ENCODE data around the gene RPL11. TPM values are rescaled to one million over a fixed set of nuclear protein-coding genes. Genes with fewer than 3 reads are reported as not detected.

The RPL11 gene
- total and polyA plus RNA-seq, 10 of the 15 experiments (the other 5 are each of a cell fraction or from before 2014, with no cell fraction given): 968 to 4,611 (median 2,521) TPM

GRCh38 chr1:23646541-23646940 lies 45.1 kb upstream of the RPL11 start:
- ChIA-PET POLR2A (no interaction called here), RAD21 (ENCODE audit: unreplicated experiment) (interaction anchor here (1.3 kb wide), 1 partner anchor 9 kb away, joined by 6 read pairs; no protein-coding TSS in a partner anchor), CTCF (interaction anchor here (1.0 to 4.2 kb wide), 5 partner anchors 10 to 149 kb away, joined by 3 to 17 read pairs (median 4); no protein-coding TSS in a partner anchor), SMC1A (ENCODE audit: uncharacterized antibody, unreplicated experiment) (interaction anchor here (0.7 to 1.0 kb wide), 2 partner anchors 9 to 18 kb away, joined by 4 to 5 read pairs; no protein-coding TSS in a partner anchor)
- in situ Hi-C loops (cut with MboI): no loop called here
- Histone ChIP-seq H3K36me3 (ENCODE audit: control insufficient read depth in 2 of 2, insufficient read depth in 2 of 2, low read length in 1 of 2) (no peaks in the 10 kb centered on the region), H3K4me1 (ENCODE audit: control insufficient read depth, insufficient read depth, low read length) (peaks cover 3% of the 10 kb centered on the region; the same call in 1 of the 2 replicates), H2AFZ (ENCODE audit: control insufficient read depth, low read depth, low read length) (no peak overlapping the region), H3K4me2 (ENCODE audit: control insufficient read depth, insufficient read depth) (no peak overlapping the region), H3K27ac (ENCODE audit: control insufficient read depth, insufficient read depth) (no peak overlapping the region), H3K79me2 (ENCODE audit: control insufficient read depth, insufficient read depth, low read length) (no peaks in the 10 kb centered on the region), H3K4me3 (no peak overlapping the region), H4K20me1 (ENCODE audit: control insufficient read depth, insufficient read depth) (no peaks in the 10 kb centered on the region), H3K9me3 (replicated peaks; ENCODE audit: control insufficient read depth, insufficient read depth, low read length) (no peaks in the 10 kb centered on the region; the same call in 2 of the 3 replicates), H3K9ac (ENCODE audit: control insufficient read depth, insufficient read depth, low read length) (no peak overlapping the region), H3K27me3 (replicated peaks in 1 of 2; ENCODE audit: control insufficient read depth in 2 of 2, insufficient read depth in 2 of 2, low read length in 1 of 2) (0 out of 4 replicates have a peak, but pooled peaks cover 0 to 1% of the 10 kb centered on the region in 2 experiments)
- no peak for ATAC-seq
- no peak for FAIRE-seq
- no TSS peak for BruUV-seq (replicated peaks)
- DNase-seq (ENCODE audit: low read depth, low spot score): no peak
- 56% methylated on average over 6 of the region's 6 CpGs for WGBS (ENCODE audit: insufficient coverage, insufficient replicate concordance, low lambda C conversion rate, missing lambda C conversion rate)
- intact Hi-C loops (cut with micrococcal nuclease; ENCODE audit: unreplicated experiment): no loop called here
- TF ChIP-seq BCLAF1 (IDR thresholded peaks at IDR 0.05) (no peak), BCL11A (IDR thresholded peaks at IDR 0.05; ENCODE audit: low read depth, low read length) (no peak), NRF1 (conservative IDR thresholded peaks at IDR 0.05; ENCODE audit: low read depth, low read length) (no peak), SMC3 (IDR thresholded peaks at IDR 0.05; ENCODE audit: borderline replicate concordance, low read length) (no peak), RB1 (IDR thresholded peaks at IDR 0.05; ENCODE audit: borderline replicate concordance) (no peak), MYC (IDR thresholded peaks at IDR 0.05; ENCODE audit: insufficient read depth, insufficient read length, insufficient replicate concordance, low read length, severe bottlenecking) (no peak), ATF3 (IDR thresholded peaks at IDR 0.05; ENCODE audit: borderline replicate concordance, extremely low read depth, low read depth, low read length) (no peak), NFYA (IDR thresholded peaks at IDR 0.05; ENCODE audit: borderline replicate concordance, low read depth, low read length) (no peak), MTA3 (IDR thresholded peaks at IDR 0.05; ENCODE audit: borderline replicate concordance, low read length) (no peak), USF2 (IDR thresholded peaks at IDR 0.05; ENCODE audit: borderline replicate concordance, low read depth, low read length) (no peak), MLLT1 (IDR thresholded peaks at IDR 0.05) (no peak), IRF3 (IDR thresholded peaks at IDR 0.05) (no peak), NR2C2 (IDR thresholded peaks at IDR 0.05; ENCODE audit: borderline replicate concordance, control insufficient read depth, insufficient read length, low read depth) (no peak), BMI1 (IDR thresholded peaks at IDR 0.05; ENCODE audit: borderline replicate concordance) (no peak), STAT1 (conservative IDR thresholded peaks at IDR 0.05) (no peak), SRF (IDR thresholded peaks at IDR 0.05; ENCODE audit: low read depth in 2 of 2, low read length in 2 of 2) (no peak), KAT2A (conservative IDR thresholded peaks at IDR 0.05; ENCODE audit: control insufficient read depth, low read depth, low read length) (no peak)

Data from GM12878 (cell line).